PC-9 (cell line): ENCODE data around the gene MATCAP1. TPM values are rescaled to one million over a fixed set of nuclear protein-coding genes. Genes with fewer than 3 reads are reported as not detected.

Source experiments
- BruUV-seq: library from RNA; stranded (reverse); fragments of 400-500 nt; replicated peaks from 2 replicates; lab custom pipeline; 2021; lab: Mats Ljungman, UMichigan
- CTCF ChIA-PET: fragments of 300-600 bp; sonication (Branson Sonifier 250); formaldehyde crosslinking; loops from one replicate; lab custom pipeline; 2022; ENCODE audit warnings: antibody characterized with exemption; lab: Charles Lee
- POLR2A ChIA-PET: fragments of 300-600 bp; sonication (Branson Sonifier 250); formaldehyde crosslinking; loops from one replicate; lab custom pipeline; 2022; ENCODE audit warnings: antibody characterized with exemption; ENCODE audit not compliant: unreplicated experiment; lab: Charles Lee
- DNase-seq, 2 experiments: peaks; one replicate each; pipeline versions ENCODE4 v3.0.0 to v3.0.0-alpha.2; 2015 to 2022; ENCODE audit warnings: mixed read lengths in 1 of 2
- H2AFZ ChIP-seq: fragments of 200-600 bp; sonication (generic); 2 replicates; pipeline ENCODE4 v1.8.1; 2017; ENCODE audit warnings: antibody characterized with exemption
- H3F3A ChIP-seq: fragments of 200-600 bp; sonication (generic); 2 replicates; pipeline ENCODE4 v1.8.1; 2017; ENCODE audit warnings: antibody characterized with exemption, mild to moderate bottlenecking, low read depth; ENCODE audit not compliant: insufficient read depth
- H3K27ac ChIP-seq: fragments of 200-600 bp; sonication (generic); 2 replicates; pipeline ENCODE4 v1.6.1; 2016; ENCODE audit warnings: mixed run types
- H3K27me3 ChIP-seq: fragments of 200-600 bp; sonication (generic); 2 replicates; pipeline ENCODE4 v1.6.1; 2016; ENCODE audit warnings: low read depth, mixed run types; ENCODE audit not compliant: insufficient read depth
- H3K36me3 ChIP-seq: fragments of 200-600 bp; sonication (generic); 2 replicates; pipeline ENCODE4 v1.6.1; 2016; ENCODE audit warnings: low read depth, mixed run types
- H3K4me1 ChIP-seq: fragments of 200-600 bp; sonication (generic); replicated peaks from 2 replicates; pipeline ENCODE4 v1.6.1; 2016; ENCODE audit warnings: mixed run types; ENCODE audit not compliant: insufficient read depth
- H3K4me2 ChIP-seq: fragments of 200-600 bp; sonication (generic); 2 replicates; pipeline ENCODE4 v1.6.1; 2017; ENCODE audit warnings: mixed run types
- H3K4me3 ChIP-seq: fragments of 200-600 bp; sonication (generic); 2 replicates; pipeline ENCODE4 v1.6.1; 2016; ENCODE audit warnings: mixed run types
- H3K79me2 ChIP-seq: fragments of 200-600 bp; sonication (generic); 2 replicates; pipeline ENCODE4 v1.6.1; 2017; ENCODE audit warnings: low read depth, mixed run types
- H3K9me2 ChIP-seq: fragments of 200-600 bp; sonication (generic); 2 replicates; pipeline ENCODE4 v1.8.1; 2017; ENCODE audit warnings: mild to moderate bottlenecking; ENCODE audit not compliant: insufficient read depth
- H3K9me3 ChIP-seq: fragments of 200-600 bp; sonication (generic); 2 replicates; pipeline ENCODE4 v1.8.1; 2016; ENCODE audit warnings: low read depth; ENCODE audit not compliant: insufficient read depth
- H4K20me1 ChIP-seq: fragments of 200-600 bp; sonication (generic); 2 replicates; pipeline ENCODE4 v1.8.1; 2017; ENCODE audit not compliant: insufficient read depth
- EZH2 ChIP-seq: fragments of 200-600 bp; sonication (generic); IDR thresholded peaks from 2 replicates; pipeline ENCODE4 v1.8.0; 2017; ENCODE audit warnings: antibody characterized with exemption, low read depth
- intact Hi-C: fragments of 100-400 bp; cut with micrococcal nuclease; formaldehyde crosslinking; loops from one replicate; pipeline ENCODE4 v1.10.0; 2022; ENCODE audit not compliant: unreplicated experiment
- total RNA-seq: library from RNA; stranded (reverse); gene quantifications from 2 replicates; pipeline ENCODE4 v1.2.3, GENCODE V29; 2021
- TF ChIP-seq, protein P1 (sequence below): fragments of 200-600 bp; sonication (generic); conservative IDR thresholded peaks from 2 replicates; pipeline ENCODE4 v1.6.1; 2017; ENCODE audit warnings: mixed run types, antibody characterized with exemption, mild to moderate bottlenecking, moderate library complexity

The MATCAP1 gene
- total RNA-seq, 1 experiment from 2014 or later = 24.6 TPM

DNA sequence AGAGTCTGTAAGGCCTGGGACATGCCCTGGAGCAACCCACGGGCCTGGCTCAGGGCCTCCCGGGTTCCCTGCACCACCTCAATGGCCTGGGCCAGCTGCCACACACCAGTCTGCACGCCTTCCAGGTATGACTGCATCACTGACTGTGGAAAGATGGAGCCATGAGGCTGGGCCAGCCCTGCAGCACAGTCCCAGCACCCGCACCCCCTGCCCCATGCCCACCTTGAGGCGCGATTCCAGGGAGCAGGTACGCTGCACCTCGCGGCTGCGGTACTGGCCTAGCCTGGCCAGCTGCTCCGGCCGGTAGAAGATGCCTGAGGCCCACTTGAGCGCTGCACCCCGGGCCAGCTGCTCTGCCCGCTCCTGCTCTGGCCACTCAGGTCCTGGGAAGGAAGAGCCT is 5.0 kb upstream of the MATCAP1 start:
- H3F3A ChIP-seq = peaks cover 20% of the 10 kb centered on the region; the same call in 1 of the 2 replicates
- peaks cover 18% of the 10 kb centered on the region for H3K79me2 ChIP-seq
- H2AFZ ChIP-seq = no peak overlapping the region
- H3K27me3 ChIP-seq = no peaks in the 10 kb centered on the region
- H3K4me2 ChIP-seq = no peak overlapping the region
- no peak for TF ChIP-seq EZH2
- TF ChIP-seq, protein P1, sequence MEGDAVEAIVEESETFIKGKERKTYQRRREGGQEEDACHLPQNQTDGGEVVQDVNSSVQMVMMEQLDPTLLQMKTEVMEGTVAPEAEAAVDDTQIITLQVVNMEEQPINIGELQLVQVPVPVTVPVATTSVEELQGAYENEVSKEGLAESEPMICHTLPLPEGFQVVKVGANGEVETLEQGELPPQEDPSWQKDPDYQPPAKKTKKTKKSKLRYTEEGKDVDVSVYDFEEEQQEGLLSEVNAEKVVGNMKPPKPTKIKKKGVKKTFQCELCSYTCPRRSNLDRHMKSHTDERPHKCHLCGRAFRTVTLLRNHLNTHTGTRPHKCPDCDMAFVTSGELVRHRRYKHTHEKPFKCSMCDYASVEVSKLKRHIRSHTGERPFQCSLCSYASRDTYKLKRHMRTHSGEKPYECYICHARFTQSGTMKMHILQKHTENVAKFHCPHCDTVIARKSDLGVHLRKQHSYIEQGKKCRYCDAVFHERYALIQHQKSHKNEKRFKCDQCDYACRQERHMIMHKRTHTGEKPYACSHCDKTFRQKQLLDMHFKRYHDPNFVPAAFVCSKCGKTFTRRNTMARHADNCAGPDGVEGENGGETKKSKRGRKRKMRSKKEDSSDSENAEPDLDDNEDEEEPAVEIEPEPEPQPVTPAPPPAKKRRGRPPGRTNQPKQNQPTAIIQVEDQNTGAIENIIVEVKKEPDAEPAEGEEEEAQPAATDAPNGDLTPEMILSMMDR = no peak
- ChIA-PET CTCF (no interaction called here), POLR2A (no interaction called here)
- H3K4me3 ChIP-seq = no peak overlapping the region
- no peaks in the 10 kb centered on the region for H3K36me3 ChIP-seq
- peaks cover 41% of the 10 kb centered on the region for H3K4me1 ChIP-seq
- intact Hi-C loops = no loop called here
- no peaks in the 10 kb centered on the region for H3K9me2 ChIP-seq
- peaks cover 6% of the 10 kb centered on the region; the same call in 1 of the 2 replicates for H4K20me1 ChIP-seq
- DNase-seq = peak in 1 of 2 experiments; percentile 27
- H3K9me3 ChIP-seq = no peaks in the 10 kb centered on the region
- no peak overlapping the region for H3K27ac ChIP-seq
- BruUV-seq = no TSS peak

DNA sequence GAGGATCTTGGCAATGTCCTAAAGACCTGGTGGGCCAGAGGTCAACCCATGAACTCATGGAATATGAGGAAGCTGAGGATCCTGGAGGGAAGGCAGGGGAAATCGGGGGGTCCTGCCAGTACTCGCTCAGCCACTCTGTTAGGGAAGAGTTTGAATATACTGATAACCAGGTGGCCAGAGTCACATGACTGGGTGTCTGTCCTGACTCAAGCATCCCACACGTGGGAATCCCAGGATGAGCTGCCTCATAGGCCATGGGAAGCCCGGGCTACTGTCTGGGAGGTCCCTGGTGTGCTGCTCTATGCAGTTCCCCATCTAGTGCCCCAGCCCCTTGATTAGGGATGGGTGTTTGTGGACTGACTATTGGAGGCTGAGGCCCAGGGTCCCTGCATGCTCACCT is 4.6 kb upstream of the MATCAP1 start:
- H3K27me3 ChIP-seq = no peaks in the 10 kb centered on the region
- ChIA-PET CTCF (no interaction called here), POLR2A (no interaction called here)
- peak in 1 of 2 experiments; percentile 20 for DNase-seq
- H2AFZ ChIP-seq = no peak overlapping the region
- no peak overlapping the region for H3K27ac ChIP-seq
- no peaks in the 10 kb centered on the region for H3K36me3 ChIP-seq
- intact Hi-C loops = no loop called here
- H4K20me1 ChIP-seq = peaks cover 2% of the 10 kb centered on the region; the same call in 1 of the 2 replicates
- H3K4me3 ChIP-seq = no peak overlapping the region
- BruUV-seq = no TSS peak
- TF ChIP-seq, protein P1 = no peak
- TF ChIP-seq EZH2 = no peak
- no peaks in the 10 kb centered on the region for H3K9me3 ChIP-seq
- peaks cover 16% of the 10 kb centered on the region; the same call in 1 of the 2 replicates for H3F3A ChIP-seq
- no peaks in the 10 kb centered on the region for H3K9me2 ChIP-seq
- H3K4me2 ChIP-seq = no peak overlapping the region
- H3K4me1 ChIP-seq = peaks cover 36% of the 10 kb centered on the region
- peaks cover 13% of the 10 kb centered on the region for H3K79me2 ChIP-seq

DNA sequence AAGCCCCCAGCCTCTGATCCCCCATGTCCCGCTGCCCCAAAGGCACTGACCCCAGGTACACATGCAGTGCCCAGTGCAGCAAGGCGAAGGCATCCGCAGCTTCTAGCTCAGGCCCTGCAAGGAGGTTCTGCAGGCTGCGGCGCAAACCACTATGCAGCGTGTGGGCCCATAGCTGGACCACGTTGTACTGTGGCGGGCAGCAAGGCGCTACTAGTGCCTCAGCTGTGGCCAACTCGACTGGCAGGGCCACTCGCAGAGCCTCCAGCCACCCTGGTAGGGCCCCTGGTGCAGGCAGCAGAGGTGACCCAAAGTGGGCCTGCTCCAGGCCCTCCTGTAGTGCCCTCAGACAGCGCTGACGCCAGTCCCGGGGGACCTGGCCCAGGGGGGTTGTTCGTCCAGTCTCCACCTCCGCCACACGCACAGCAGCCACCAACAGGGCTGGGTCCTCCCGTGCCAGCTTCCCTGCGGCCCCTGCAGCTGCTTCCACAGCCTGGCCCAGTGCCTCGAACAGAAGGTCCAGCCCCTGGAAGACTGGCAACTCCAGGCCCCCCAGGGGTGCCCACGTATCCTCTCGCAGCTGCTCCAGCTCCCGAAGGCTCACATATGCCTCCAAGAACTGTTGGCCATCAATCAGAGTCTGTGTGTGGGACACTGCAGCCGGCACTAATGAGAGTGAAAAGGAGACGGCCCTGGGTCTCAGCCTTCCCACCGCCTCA is 3.6 kb upstream of the MATCAP1 start:
- ChIA-PET POLR2A (interaction anchor here (0.6 kb wide), 1 partner anchor 9 kb away, joined by 3 read pairs; no protein-coding TSS in a partner anchor), CTCF (interaction anchor here (1.0 kb wide), 1 partner anchor 60 kb away, joined by 4 read pairs; no protein-coding TSS in a partner anchor)
- peaks cover 12% of the 10 kb centered on the region for H3K79me2 ChIP-seq
- H3K9me2 ChIP-seq = no peaks in the 10 kb centered on the region
- no peaks in the 10 kb centered on the region for H3K36me3 ChIP-seq
- no peaks in the 10 kb centered on the region for H3K27me3 ChIP-seq
- no peak for DNase-seq
- no peak overlapping the region for H3K27ac ChIP-seq
- intact Hi-C loops = no loop called here
- no peak overlapping the region for H3K4me3 ChIP-seq
- no TSS peak for BruUV-seq
- no peak for TF ChIP-seq EZH2
- TF ChIP-seq, protein P1 = no peak
- no peak overlapping the region for H2AFZ ChIP-seq
- no peaks in the 10 kb centered on the region for H3K9me3 ChIP-seq
- no peaks in the 10 kb centered on the region for H4K20me1 ChIP-seq
- peak overlapping the region; percentile 46 for H3K4me2 ChIP-seq
- peaks cover 20% of the 10 kb centered on the region; the same call in 1 of the 2 replicates for H3F3A ChIP-seq
- H3K4me1 ChIP-seq = peaks cover 40% of the 10 kb centered on the region
